Tibial artery (tissue), 4 donors: Measurements from ENCODE around the gene PAM.
"Not testable (repeated sequence)": the region's sequence is repeated elsewhere in the genome, so short reads cannot be mapped to it uniquely, and the experiment has no call there.

Experiments
- DNase-seq, 2 donors: peaks; one replicate each; pipeline ENCODE4 v3.0.0-alpha.2; 2019
- H3K27ac ChIP-seq, 2 donors: fragments of 200-600 bp; sonication (generic) in 1 of 2; 1 replicate in 1 of 2; 2 replicates in 1 of 2; pipeline ENCODE4 v1.5.1; 2018 to 2019; ENCODE audit warnings: mild to moderate bottlenecking in 1 of 2
- H3K27me3 ChIP-seq, 2 donors: fragments of 200-600 bp; sonication (generic) in 1 of 2; one replicate each; pipeline versions ENCODE4 v1.5.1 to v1.6.0; 2016 to 2019
- H3K36me3 ChIP-seq, 3 donors: fragments of 200-600 bp; sonication (generic) in 2 of 3; one replicate each; pipeline ENCODE4 v1.5.1; 2016 to 2019; ENCODE audit warnings: mild to moderate bottlenecking in 2 of 3
- H3K4me1 ChIP-seq, 4 donors: fragments of 200-600 bp; sonication (generic) in 2 of 4; 1 replicate in 3 of 4; 2 replicates in 1 of 4; pipeline ENCODE4 v1.5.1; 2016 to 2019
- H3K4me3 ChIP-seq, 2 donors: fragments of 200-600 bp; sonication (generic) in 1 of 2; 1 replicate in 1 of 2; 2 replicates in 1 of 2; pipeline ENCODE4 v1.5.1; 2018 to 2019; ENCODE audit warnings: mild to moderate bottlenecking in 2 of 2
- H3K9me3 ChIP-seq, 3 donors: fragments of 200-600 bp; sonication (generic) in 1 of 3; one replicate each; pipeline ENCODE4 v1.5.1; 2016 to 2019
- CTCF ChIP-seq, 2 experiments: fragments of 200-600 bp in 1 of 2; fragments of 450-650 bp in 1 of 2; IDR thresholded peaks; one replicate each; pipeline ENCODE4 v1.5.1; 2017 to 2019; ENCODE audit warnings: antibody characterized with exemption in 2 of 2, mild to moderate bottlenecking in 1 of 2, moderate library complexity in 1 of 2
- intact Hi-C: fragments of 100-400 bp; cut with DNase I; formaldehyde crosslinking; loops from one replicate; pipeline ENCODE4 v1.15.0; 2023; ENCODE audit warnings: low total_unique reads

The PAM gene

GRCh38 chr5:102773133-102773532, 18.0 kb downstream of the PAM start:
- Histone ChIP-seq H3K4me3 (no peak overlapping the region), H3K4me1 (peaks cover 0 to 54% (median 21%) of the 10 kb centered on the region in 4 donors), H3K9me3 (no peaks in the 10 kb centered on the region), H3K36me3 (no peaks in the 10 kb centered on the region), H3K27ac (peak overlapping the region; percentile 11 to 47), H3K27me3 (no peaks in the 10 kb centered on the region)
- DNase-seq = no peak
- TF ChIP-seq CTCF (IDR thresholded peaks at IDR 0.05) = no peak
- intact Hi-C loops = no loop called here

GRCh38 chr5:102775756-102776155, 20.7 kb downstream of the PAM start:
- H3K36me3 ChIP-seq, H3K27me3 ChIP-seq, intact Hi-C loops, H3K4me3 ChIP-seq, H3K27ac ChIP-seq, H3K9me3 ChIP-seq, DNase-seq: not testable (repeated sequence)
- H3K4me1 ChIP-seq = peaks cover 0 to 78% (median 27%) of the 10 kb centered on the region in 4 donors

GRCh38 chr5:102777099-102777498, 22.0 kb downstream of the PAM start:
- Histone ChIP-seq H3K4me1 (peaks cover 0 to 78% (median 30%) of the 10 kb centered on the region in 4 donors), H3K9me3 (no peaks in the 10 kb centered on the region), H3K4me3 (no peak overlapping the region), H3K36me3 (no peaks in the 10 kb centered on the region), H3K27me3 (no peaks in the 10 kb centered on the region), H3K27ac (peak overlapping the region in 1 of 2 donors; percentile 64)
- intact Hi-C loops = no loop called here
- DNase-seq = no peak
- TF ChIP-seq CTCF (IDR thresholded peaks at IDR 0.05) = no peak

- TF ChIP-seq CTCF (IDR thresholded peaks at IDR 0.05) = no peak
- Histone ChIP-seq H3K36me3 (no peaks in the 10 kb centered on the region), H3K4me3 (no peak overlapping the region), H3K27ac (peak overlapping the region; percentile 63 to 64), H3K9me3 (no peaks in the 10 kb centered on the region), H3K4me1 (peaks cover 0 to 78% (median 26%) of the 10 kb centered on the region in 4 donors), H3K27me3 (no peaks in the 10 kb centered on the region)
- intact Hi-C loops = no loop called here
- no peak for DNase-seq
These were observed 23.4 kb downstream of the PAM start for GRCh38 chr5:102778478-102778877.

- no peak overlapping the region for H3K4me3 ChIP-seq
- no peaks in the 10 kb centered on the region for H3K27me3 ChIP-seq
- H3K27ac ChIP-seq = peak overlapping the region; percentile 61 to 64
- H3K9me3 ChIP-seq = no peaks in the 10 kb centered on the region
- DNase-seq = no peak
- TF ChIP-seq CTCF (IDR thresholded peaks at IDR 0.05) = no peak
- H3K36me3 ChIP-seq = no peaks in the 10 kb centered on the region
- intact Hi-C loops = loop anchor here (5.0 kb wide), 1 partner anchor 256 kb away; no protein-coding TSS in a partner anchor
- peaks cover 0 to 75% (median 26%) of the 10 kb centered on the region in 4 donors for H3K4me1 ChIP-seq
These were observed 26.3 kb downstream of the PAM start for GRCh38 chr5:102781359-102781758.

GRCh38 chr5:102781786-102782185, 26.7 kb downstream of the PAM start:
- Histone ChIP-seq H3K27ac (peak overlapping the region; percentile 61 to 64), H3K36me3 (no peaks in the 10 kb centered on the region), H3K9me3 (no peaks in the 10 kb centered on the region), H3K27me3 (no peaks in the 10 kb centered on the region), H3K4me3 (no peak overlapping the region), H3K4me1 (peaks cover 0 to 71% (median 26%) of the 10 kb centered on the region in 4 donors)
- no peak for TF ChIP-seq CTCF (IDR thresholded peaks at IDR 0.05)
- intact Hi-C loops = loop anchor here (5.0 kb wide), 1 partner anchor 256 kb away; no protein-coding TSS in a partner anchor
- no peak for DNase-seq
